ENCODE data around the gene CEP104. TPM values are rescaled to one million over a fixed set of nuclear protein-coding genes. Genes with fewer than 3 reads are reported as not detected.

Gene CEP104
- total RNA-seq, 1 donor from 2014 or later: 43.8 TPM

- peaks cover 9% of the 10 kb centered on the region for H3K36me3 Mint-ChIP-seq (ENCODE audit: insufficient read depth)
- H3K4me1 Mint-ChIP-seq (ENCODE audit: low read depth): peaks cover 3% of the 10 kb centered on the region
- H3K27me3 Mint-ChIP-seq: no peaks in the 10 kb centered on the region
- H3K27ac Mint-ChIP-seq: no peak overlapping the region
- no peak for DNase-seq (ENCODE audit: low spot score, unreplicated experiment)
- no peaks in the 10 kb centered on the region for H3K9me3 Mint-ChIP-seq (ENCODE audit: low read depth)
- H3K4me3 Mint-ChIP-seq (ENCODE audit: low read depth): no peak overlapping the region
- TF ChIP-seq CTCF (IDR thresholded peaks at IDR 0.05; ENCODE audit: unreplicated experiment): no peak
These were observed 67.3 kb downstream of the CEP104 start for GRCh38 chr1:3789421-3790300.

GRCh38 chr1:3788756-3789420, 68.1 kb downstream of the CEP104 start:
- H3K4me3 Mint-ChIP-seq (ENCODE audit: low read depth): no peak overlapping the region
- H3K36me3 Mint-ChIP-seq (ENCODE audit: insufficient read depth): peaks cover 14% of the 10 kb centered on the region
- no peaks in the 10 kb centered on the region for H3K9me3 Mint-ChIP-seq (ENCODE audit: low read depth)
- H3K27me3 Mint-ChIP-seq: no peaks in the 10 kb centered on the region
- TF ChIP-seq CTCF (IDR thresholded peaks at IDR 0.05; ENCODE audit: unreplicated experiment): no peak
- H3K27ac Mint-ChIP-seq: no peak overlapping the region
- no peak for DNase-seq (ENCODE audit: low spot score, unreplicated experiment)
- H3K4me1 Mint-ChIP-seq (ENCODE audit: low read depth): peaks cover 3% of the 10 kb centered on the region

- Mint-ChIP-seq H3K27me3 (no peaks in the 10 kb centered on the region), H3K4me1 (ENCODE audit: low read depth) (no peaks in the 10 kb centered on the region), H3K4me3 (ENCODE audit: low read depth) (no peak overlapping the region), H3K36me3 (ENCODE audit: insufficient read depth) (peaks cover 15% of the 10 kb centered on the region), H3K9me3 (ENCODE audit: low read depth) (no peaks in the 10 kb centered on the region), H3K27ac (no peak overlapping the region)
- no peak for TF ChIP-seq CTCF (IDR thresholded peaks at IDR 0.05; ENCODE audit: unreplicated experiment)
- DNase-seq (ENCODE audit: low spot score, unreplicated experiment): no peak
These were observed 69.0 kb downstream of the CEP104 start for GRCh38 chr1:3787745-3788605.

- H3K36me3 Mint-ChIP-seq (ENCODE audit: insufficient read depth): peaks cover 15% of the 10 kb centered on the region
- no peak overlapping the region for H3K27ac Mint-ChIP-seq
- no peak for DNase-seq (ENCODE audit: low spot score, unreplicated experiment)
- H3K27me3 Mint-ChIP-seq: no peaks in the 10 kb centered on the region
- H3K9me3 Mint-ChIP-seq (ENCODE audit: low read depth): no peaks in the 10 kb centered on the region
- no peak overlapping the region for H3K4me3 Mint-ChIP-seq (ENCODE audit: low read depth)
- H3K4me1 Mint-ChIP-seq (ENCODE audit: low read depth): no peaks in the 10 kb centered on the region
- TF ChIP-seq CTCF (IDR thresholded peaks at IDR 0.05; ENCODE audit: unreplicated experiment): no peak
These were observed 69.7 kb downstream of the CEP104 start for GRCh38 chr1:3787349-3787715.

Measured in progenitor cell of endocrine pancreas (in vitro differentiated cells).